Panc1 (cell line): ENCODE data around the gene GRHL1. TPM values are rescaled to one million over a fixed set of nuclear protein-coding genes. Genes with fewer than 3 reads are reported as not detected.
"Not testable (repeated sequence)": the region's sequence is repeated elsewhere in the genome, so short reads cannot be mapped to it uniquely, and the experiment has no call there.

Experiments
- ATAC-seq: fragments of 200-7000 bp; cut with Tn5 transposase; 2 replicates; pipeline ENCODE4 v1.9.1; 2020; ENCODE audit warnings: mild to moderate bottlenecking, moderate library complexity
- BruUV-seq: library from RNA; stranded (reverse); fragments of 400-500 nt; replicated peaks from 2 replicates; lab custom pipeline; 2021; lab: Mats Ljungman, UMichigan
- CTCF ChIA-PET: fragments of 300-600 bp; sonication (Branson Sonifier 250); formaldehyde crosslinking; loops from one replicate; lab custom pipeline; 2022; ENCODE audit warnings: antibody characterized with exemption; lab: Charles Lee
- POLR2A ChIA-PET: fragments of 300-600 bp; sonication (Branson Sonifier 250); formaldehyde crosslinking; loops from one replicate; lab custom pipeline; 2022; ENCODE audit warnings: antibody characterized with exemption; lab: Charles Lee
- DNase-seq: peaks from one replicate; pipeline ENCODE4 v3.0.0-alpha.2; 2010; ENCODE audit warnings: low read depth, low spot score
- H3K27ac ChIP-seq: 2 replicates; pipeline ENCODE4 v1.5.1; 2011; ENCODE audit warnings: mild to moderate bottlenecking, low read length, inconsistent platforms
- H3K27me3 ChIP-seq: fragments of 200-500 bp; sonication (Bioruptor generic); 2 replicates; pipeline ENCODE4 v1.6.0; 2014; ENCODE audit warnings: low read length, inconsistent platforms; ENCODE audit not compliant: control insufficient read depth, insufficient read depth
- H3K36me3 ChIP-seq: fragments of 200-500 bp; sonication (Bioruptor generic); 2 replicates; pipeline ENCODE4 v1.5.1; 2014; ENCODE audit warnings: inconsistent platforms, mild to moderate bottlenecking, low read length, moderate library complexity; ENCODE audit not compliant: control insufficient read depth, insufficient read depth
- H3K4me1 ChIP-seq: 2 replicates; pipeline ENCODE4 v1.5.1; 2011; ENCODE audit warnings: inconsistent platforms, mild to moderate bottlenecking, low read length, moderate library complexity; ENCODE audit not compliant: control insufficient read depth, insufficient read depth
- H3K4me3 ChIP-seq, 2 experiments: 2 replicates each; pipeline ENCODE4 v1.5.1; 2011 to 2012; ENCODE audit warnings: low read depth in 2 of 2, low read length in 2 of 2, mild to moderate bottlenecking in 2 of 2, inconsistent platforms in 1 of 2, moderate library complexity in 1 of 2
- H3K9me3 ChIP-seq: fragments of 200-500 bp; sonication (Bioruptor generic); 2 replicates; pipeline ENCODE4 v1.5.1; 2014; ENCODE audit warnings: low read depth, mild to moderate bottlenecking, inconsistent platforms, low read length, moderate library complexity; ENCODE audit not compliant: control insufficient read depth, insufficient read depth
- POLR2AphosphoS5 ChIP-seq: IDR thresholded peaks from 2 replicates; pipeline ENCODE4 v1.6.1; 2012; ENCODE audit warnings: mild to moderate bottlenecking, low read depth, low read length, moderate library complexity
- SIN3A ChIP-seq: IDR thresholded peaks from 2 replicates; pipeline ENCODE4 v1.6.1; 2012; ENCODE audit warnings: low read depth, mild to moderate bottlenecking, low read length, moderate library complexity, borderline replicate concordance; ENCODE audit not compliant: insufficient read depth
- TCF7L2 ChIP-seq: IDR thresholded peaks from 2 replicates; pipeline ENCODE4 v1.6.1; 2011; ENCODE audit warnings: mild to moderate bottlenecking, low read depth, low read length, inconsistent platforms
- in situ Hi-C: cut with HindIII; loops from 2 replicates; pipeline ENCODE4 v1.10.0; 2016; ENCODE audit warnings: low sequenced_read_pairs, low pct_unique_long_range_greater_than_20kb
- intact Hi-C: fragments of 100-400 bp; cut with micrococcal nuclease; formaldehyde crosslinking; loops from one replicate; pipeline ENCODE4 v1.10.0; 2022; ENCODE audit not compliant: unreplicated experiment
- total RNA-seq: library from RNA; stranded (reverse); gene quantifications from one replicate; pipeline ENCODE4 v1.2.1, GENCODE V29; 2021; ENCODE audit not compliant: unreplicated experiment
- TF ChIP-seq, protein P1 (sequence below): fragments of 450-650 bp; IDR thresholded peaks from 2 replicates; pipeline ENCODE4 v1.5.1; 2017; ENCODE audit warnings: mild to moderate bottlenecking
- TF ChIP-seq, protein P2 (sequence below), 2 experiments: IDR thresholded peaks; 2 replicates each; pipeline ENCODE4 v1.6.1; 2011 to 2012; ENCODE audit warnings: low read depth in 2 of 2, control low read depth in 1 of 2, low read length in 1 of 2, mild to moderate bottlenecking in 1 of 2, moderate library complexity in 1 of 2; ENCODE audit not compliant: insufficient read depth in 1 of 2

Gene GRHL1
- total RNA-seq, 1 experiment from 2014 or later = 4.7 TPM

DNA sequence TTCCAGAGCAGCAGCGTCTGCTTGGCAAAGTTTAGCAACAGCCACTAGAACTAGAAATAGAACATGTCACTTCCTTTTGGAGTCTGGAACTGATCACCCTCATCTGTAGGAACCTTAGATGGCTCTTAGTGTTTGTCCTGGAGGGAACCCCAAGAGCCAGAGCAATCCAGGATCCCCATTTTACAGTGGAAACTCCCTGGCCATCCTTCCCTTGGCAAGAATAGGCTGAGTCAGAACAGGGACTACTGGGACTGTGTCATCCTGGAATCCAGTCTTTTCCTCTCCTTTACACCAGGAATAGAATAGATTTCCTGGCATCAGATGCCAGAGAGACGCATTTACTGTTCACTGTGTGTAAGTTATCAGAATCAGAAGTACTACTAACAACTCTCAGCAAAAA lies 33.2 kb upstream of the GRHL1 start:
- ATAC-seq (no peak), DNase-seq (no peak)
- in situ Hi-C loops = no loop called here
- ChIA-PET CTCF (interaction anchor here (0.6 kb wide), 1 partner anchor 17 kb away, joined by 4 read pairs; no protein-coding TSS in a partner anchor), POLR2A (no interaction called here)
- no peaks in the 10 kb centered on the region for H3K9me3 ChIP-seq
- TF ChIP-seq POLR2AphosphoS5 (no peak), SIN3A (no peak), TCF7L2 (no peak)
- TF ChIP-seq, protein P1, sequence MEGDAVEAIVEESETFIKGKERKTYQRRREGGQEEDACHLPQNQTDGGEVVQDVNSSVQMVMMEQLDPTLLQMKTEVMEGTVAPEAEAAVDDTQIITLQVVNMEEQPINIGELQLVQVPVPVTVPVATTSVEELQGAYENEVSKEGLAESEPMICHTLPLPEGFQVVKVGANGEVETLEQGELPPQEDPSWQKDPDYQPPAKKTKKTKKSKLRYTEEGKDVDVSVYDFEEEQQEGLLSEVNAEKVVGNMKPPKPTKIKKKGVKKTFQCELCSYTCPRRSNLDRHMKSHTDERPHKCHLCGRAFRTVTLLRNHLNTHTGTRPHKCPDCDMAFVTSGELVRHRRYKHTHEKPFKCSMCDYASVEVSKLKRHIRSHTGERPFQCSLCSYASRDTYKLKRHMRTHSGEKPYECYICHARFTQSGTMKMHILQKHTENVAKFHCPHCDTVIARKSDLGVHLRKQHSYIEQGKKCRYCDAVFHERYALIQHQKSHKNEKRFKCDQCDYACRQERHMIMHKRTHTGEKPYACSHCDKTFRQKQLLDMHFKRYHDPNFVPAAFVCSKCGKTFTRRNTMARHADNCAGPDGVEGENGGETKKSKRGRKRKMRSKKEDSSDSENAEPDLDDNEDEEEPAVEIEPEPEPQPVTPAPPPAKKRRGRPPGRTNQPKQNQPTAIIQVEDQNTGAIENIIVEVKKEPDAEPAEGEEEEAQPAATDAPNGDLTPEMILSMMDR = no peak
- TF ChIP-seq, protein P2, sequence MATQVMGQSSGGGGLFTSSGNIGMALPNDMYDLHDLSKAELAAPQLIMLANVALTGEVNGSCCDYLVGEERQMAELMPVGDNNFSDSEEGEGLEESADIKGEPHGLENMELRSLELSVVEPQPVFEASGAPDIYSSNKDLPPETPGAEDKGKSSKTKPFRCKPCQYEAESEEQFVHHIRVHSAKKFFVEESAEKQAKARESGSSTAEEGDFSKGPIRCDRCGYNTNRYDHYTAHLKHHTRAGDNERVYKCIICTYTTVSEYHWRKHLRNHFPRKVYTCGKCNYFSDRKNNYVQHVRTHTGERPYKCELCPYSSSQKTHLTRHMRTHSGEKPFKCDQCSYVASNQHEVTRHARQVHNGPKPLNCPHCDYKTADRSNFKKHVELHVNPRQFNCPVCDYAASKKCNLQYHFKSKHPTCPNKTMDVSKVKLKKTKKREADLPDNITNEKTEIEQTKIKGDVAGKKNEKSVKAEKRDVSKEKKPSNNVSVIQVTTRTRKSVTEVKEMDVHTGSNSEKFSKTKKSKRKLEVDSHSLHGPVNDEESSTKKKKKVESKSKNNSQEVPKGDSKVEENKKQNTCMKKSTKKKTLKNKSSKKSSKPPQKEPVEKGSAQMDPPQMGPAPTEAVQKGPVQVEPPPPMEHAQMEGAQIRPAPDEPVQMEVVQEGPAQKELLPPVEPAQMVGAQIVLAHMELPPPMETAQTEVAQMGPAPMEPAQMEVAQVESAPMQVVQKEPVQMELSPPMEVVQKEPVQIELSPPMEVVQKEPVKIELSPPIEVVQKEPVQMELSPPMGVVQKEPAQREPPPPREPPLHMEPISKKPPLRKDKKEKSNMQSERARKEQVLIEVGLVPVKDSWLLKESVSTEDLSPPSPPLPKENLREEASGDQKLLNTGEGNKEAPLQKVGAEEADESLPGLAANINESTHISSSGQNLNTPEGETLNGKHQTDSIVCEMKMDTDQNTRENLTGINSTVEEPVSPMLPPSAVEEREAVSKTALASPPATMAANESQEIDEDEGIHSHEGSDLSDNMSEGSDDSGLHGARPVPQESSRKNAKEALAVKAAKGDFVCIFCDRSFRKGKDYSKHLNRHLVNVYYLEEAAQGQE (IDR thresholded peaks at IDR 0.05; ENCODE audit: insufficient read depth in 1 of 2, low read depth in 2 of 2, low read length in 1 of 2) = no peak
- peaks cover 30% of the 10 kb centered on the region for H3K36me3 ChIP-seq
- H3K4me1 ChIP-seq = peaks cover 13% of the 10 kb centered on the region
- intact Hi-C loops = no loop called here
- H3K4me3 ChIP-seq = no peak overlapping the region
- no peak overlapping the region for H3K27ac ChIP-seq
- no peaks in the 10 kb centered on the region for H3K27me3 ChIP-seq
- no TSS peak for BruUV-seq

DNA sequence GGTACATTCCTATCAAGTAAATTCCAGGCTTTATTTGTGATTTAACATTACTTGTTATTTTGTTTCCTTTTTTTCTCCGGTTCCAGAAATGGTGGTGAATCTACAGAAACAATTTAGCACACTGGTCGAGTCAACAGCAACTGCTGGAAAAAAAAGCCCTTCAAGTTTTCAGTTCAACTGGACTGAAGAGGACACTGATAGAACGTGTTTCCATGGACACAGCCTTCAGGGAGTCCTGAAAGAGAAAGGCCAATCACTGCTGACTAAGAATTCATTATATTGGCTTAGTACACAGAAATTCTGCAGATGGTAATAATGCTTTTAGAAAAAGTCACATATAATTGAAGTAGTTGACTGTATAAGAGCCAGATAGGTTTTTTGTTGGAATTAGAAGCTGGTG lies 32.0 kb upstream of the GRHL1 start:
- CTCF ChIA-PET = no interaction called here
- in situ Hi-C loops = no loop called here
- no peak for DNase-seq
- no peak overlapping the region for H3K4me3 ChIP-seq
- no peak for ATAC-seq
- H3K4me1 ChIP-seq = peaks cover 6% of the 10 kb centered on the region
- no peak overlapping the region for H3K27ac ChIP-seq
- POLR2A ChIA-PET = no interaction called here
- peaks cover 25% of the 10 kb centered on the region for H3K36me3 ChIP-seq
- no TSS peak for BruUV-seq
- intact Hi-C loops = no loop called here
- no peaks in the 10 kb centered on the region for H3K9me3 ChIP-seq
- no peaks in the 10 kb centered on the region for H3K27me3 ChIP-seq
- TF ChIP-seq SIN3A (no peak), TCF7L2 (no peak), POLR2AphosphoS5 (no peak)
- TF ChIP-seq, protein P1 = no peak
- TF ChIP-seq, protein P2 (IDR thresholded peaks at IDR 0.05; ENCODE audit: insufficient read depth in 1 of 2, low read depth in 2 of 2, low read length in 1 of 2) = no peak

DNA sequence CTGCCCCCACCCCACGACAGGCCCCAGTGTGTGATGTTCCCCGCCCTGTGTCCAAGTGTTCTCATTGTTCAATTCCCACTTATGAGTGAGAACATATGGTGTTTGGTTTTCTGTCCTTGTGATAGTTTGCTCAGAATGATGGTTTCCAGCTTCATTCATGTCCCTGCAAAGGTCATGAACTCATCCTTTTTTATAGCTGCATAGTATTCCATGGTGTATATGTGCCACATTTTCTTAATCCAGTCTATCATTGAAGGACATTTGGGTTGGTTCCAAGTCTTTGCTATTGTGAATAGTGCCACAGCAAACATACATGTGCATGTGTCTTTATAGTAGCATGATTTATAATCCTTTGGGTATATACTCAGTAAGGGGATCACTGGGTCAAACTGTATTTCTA lies 24.5 kb upstream of the GRHL1 start:
- CTCF ChIA-PET, DNase-seq, H3K9me3 ChIP-seq, H3K4me3 ChIP-seq, BruUV-seq, intact Hi-C loops, ATAC-seq, POLR2A ChIA-PET, H3K27ac ChIP-seq, H3K36me3 ChIP-seq, in situ Hi-C loops, H3K27me3 ChIP-seq, H3K4me1 ChIP-seq: not testable (repeated sequence)
